Kidney (tissue), 14 donors: ENCODE results near the gene DOHH. TPM values are rescaled to one million over a fixed set of nuclear protein-coding genes. Genes with fewer than 3 reads are reported as not detected.
"Not testable (repeated sequence)": the region's sequence is repeated elsewhere in the genome, so short reads cannot be mapped to it uniquely, and the experiment has no call there.

Experiments
- DNase-seq, 5 donors: peaks; one replicate each; pipeline ENCODE4 v3.0.0-alpha.2; 2013 to 2020
- FAIRE-seq: peaks from 2 replicates; lab custom pipeline; 2012; peaks lifted over from hg19 to GRCh38; lab: Jason Lieb, UNC
- H3K27ac ChIP-seq, 2 donors: one replicate each; pipeline ENCODE4 v1.7.0; 2013; ENCODE audit warnings: low read depth in 2 of 2, low read length in 2 of 2, inconsistent platforms in 1 of 2
- H3K27me3 ChIP-seq: one replicate; pipeline ENCODE4 v1.7.1; 2013; ENCODE audit warnings: low read length, inconsistent platforms; ENCODE audit not compliant: control insufficient read depth, insufficient read depth
- H3K36me3 ChIP-seq, 3 donors: one replicate each; pipeline versions ENCODE4 v1.7.0 to v1.7.1; 2013; ENCODE audit warnings: low read length in 3 of 3, control low read depth in 1 of 3, inconsistent platforms in 1 of 3; ENCODE audit not compliant: insufficient read depth in 3 of 3, control insufficient read depth in 2 of 3
- H3K4me1 ChIP-seq, 3 donors: one replicate each; pipeline versions ENCODE4 v1.7.0 to v1.7.1; 2013; ENCODE audit warnings: low read length in 3 of 3, inconsistent platforms in 1 of 3, low read depth in 1 of 3; ENCODE audit not compliant: control insufficient read depth in 2 of 3, insufficient read depth in 2 of 3
- H3K4me3 ChIP-seq, 3 donors: one replicate each; pipeline versions ENCODE4 v1.7.0 to v1.8.1; 2013; ENCODE audit warnings: low read length in 3 of 3, control low read depth in 1 of 3, inconsistent platforms in 1 of 3
- H3K9ac ChIP-seq, 3 donors: one replicate each; pipeline versions ENCODE4 v1.7.0 to v1.7.1; 2013; ENCODE audit warnings: low read length in 3 of 3, control low read depth in 1 of 3, inconsistent platforms in 1 of 3
- H3K9me3 ChIP-seq, 3 donors: one replicate each; pipeline versions ENCODE4 v1.7.0 to v1.7.1; 2013; ENCODE audit warnings: low read length in 3 of 3, control low read depth in 1 of 3, inconsistent platforms in 1 of 3; ENCODE audit not compliant: control insufficient read depth in 2 of 3, insufficient read depth in 1 of 3
- CTCF ChIP-seq: IDR thresholded peaks from 3 replicates; pipeline ENCODE4 v1.5.1; 2012; ENCODE audit warnings: mild to moderate bottlenecking, moderate library complexity, borderline replicate concordance; ENCODE audit not compliant: insufficient read depth; ENCODE audit errors: extremely low read depth
- intact Hi-C: fragments of 100-400 bp; cut with DNase I; formaldehyde crosslinking; loops from one replicate; pipeline ENCODE4 v1.11.1; 2022
- polyA plus RNA-seq: library from polyadenylated mRNA; stranded (reverse); fragments of 350-450 nt; fragmentation: Illumina TruSeq; extraction: RNeasy Lipid Tissue Mini Kit (QIAGEN cat#74804); gene quantifications from one replicate; pipeline ENCODE4 v1.2.3, GENCODE V29; 2014; ENCODE audit warnings: low read depth, low replicate concordance; ENCODE audit not compliant: insufficient read depth
- total RNA-seq: library from RNA; stranded (reverse); fragmentation: NEBNext Ultra II Directional; extraction: Animal tissue kit (Norgen Biotek cat#: 25700); gene quantifications from one replicate; pipeline ENCODE4 v1.2.1, GENCODE V29; 2021
- donor health status: control.
- donor health status: control.
- donor health status: control.
- donor health status: control.
- donor health status: control.
- donor health status: DM: yes; HTN: yes; CAD: no.
- donor health status: Normal renal cell carcinoma (clear cell type).

The DOHH gene
- total and polyA plus RNA-seq, 2 donors from 2014 or later = 12.2 to 20.2 TPM

GRCh38 chr19:3453840-3454239, 46.6 kb downstream of the DOHH start:
- Histone ChIP-seq H3K4me3 (no peak overlapping the region), H3K4me1 (peaks cover 0 to 23% (median 6%) of the 10 kb centered on the region in 3 donors), H3K9me3 (no peaks in the 10 kb centered on the region), H3K36me3 (peaks cover 2 to 25% (median 17%) of the 10 kb centered on the region in 3 donors), H3K9ac (no peak overlapping the region), H3K27me3 (no peaks in the 10 kb centered on the region), H3K27ac (no peak overlapping the region)
- DNase-seq = peak in 1 of 5 donors; percentile 77
- no peak for TF ChIP-seq CTCF
- intact Hi-C loops = no loop called here
- no peak for FAIRE-seq

DNA sequence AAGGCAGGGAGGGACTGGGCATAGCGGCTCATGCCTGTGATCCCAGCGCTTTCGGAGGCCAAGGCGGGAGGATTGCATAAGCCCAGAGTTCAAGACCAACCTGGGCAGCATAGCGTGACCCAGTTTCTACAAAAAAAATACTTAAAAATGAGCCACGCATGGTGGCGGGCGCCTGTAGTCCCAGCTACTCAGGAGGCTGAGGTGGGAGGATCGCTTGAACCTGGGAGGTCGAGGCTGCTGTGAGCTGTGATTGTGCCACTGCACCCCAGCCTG, 47.6 kb downstream of the DOHH start:
- H3K27ac ChIP-seq, H3K9me3 ChIP-seq, FAIRE-seq, H3K27me3 ChIP-seq, H3K9ac ChIP-seq, intact Hi-C loops, H3K4me3 ChIP-seq, DNase-seq: not testable (repeated sequence)
- H3K36me3 ChIP-seq = peaks cover 2 to 25% (median 17%) of the 10 kb centered on the region in 3 donors
- peaks cover 0 to 14% (median 0%) of the 10 kb centered on the region in 3 donors for H3K4me1 ChIP-seq

- H3K27ac ChIP-seq = no peak overlapping the region
- FAIRE-seq (no peak), DNase-seq (no peak)
- H3K27me3 ChIP-seq = no peaks in the 10 kb centered on the region
- peaks cover 2 to 29% (median 17%) of the 10 kb centered on the region in 3 donors for H3K36me3 ChIP-seq
- H3K9me3 ChIP-seq = no peaks in the 10 kb centered on the region
- no peak for TF ChIP-seq CTCF
- intact Hi-C loops = no loop called here
- no peak overlapping the region for H3K9ac ChIP-seq
- H3K4me3 ChIP-seq = no peak overlapping the region
- H3K4me1 ChIP-seq = peaks cover 0 to 9% (median 0%) of the 10 kb centered on the region in 3 donors
Observed at GRCh38 chr19:3452171-3452941, 48.1 kb downstream of the DOHH start.

- FAIRE-seq (no peak), DNase-seq (no peak)
- H3K4me1 ChIP-seq = peaks cover 0 to 4% (median 0%) of the 10 kb centered on the region in 3 donors
- intact Hi-C loops = no loop called here
- no peak overlapping the region for H3K9ac ChIP-seq
- no peak overlapping the region for H3K4me3 ChIP-seq
- no peaks in the 10 kb centered on the region for H3K27me3 ChIP-seq
- H3K9me3 ChIP-seq = no peaks in the 10 kb centered on the region
- TF ChIP-seq CTCF = no peak
- peaks cover 2 to 29% (median 17%) of the 10 kb centered on the region in 3 donors for H3K36me3 ChIP-seq
- H3K27ac ChIP-seq = peak overlapping the region; percentile 70 to 71
Observed at GRCh38 chr19:3451451-3451866, 49.0 kb downstream of the DOHH start.
